Upper lobe of left lung (tissue), 4 donors: Measurements from ENCODE around the gene CPB2.
A peak's percentile ranks its signal among the peaks of the same experiment; 100 is the strongest.

Experiments used
- EP300 ChIP-seq, 4 donors: sonication (generic); formaldehyde crosslinking; IDR thresholded peaks; one replicate each; pipeline ENCODE4 v1.5.1; 2017; ENCODE audit warnings: antibody characterized with exemption in 4 of 4, control low read depth in 2 of 4
- POLR2A ChIP-seq, 4 donors: fragments of 450-650 bp; IDR thresholded peaks; one replicate each; pipeline ENCODE4 v1.5.1; 2016 to 2017; ENCODE audit warnings: antibody characterized with exemption in 4 of 4, mild to moderate bottlenecking in 2 of 4
- POLR2AphosphoS5 ChIP-seq, 2 donors: sonication (generic); formaldehyde crosslinking; IDR thresholded peaks; one replicate each; pipeline ENCODE4 v1.5.1; 2017; ENCODE audit warnings: antibody characterized with exemption in 2 of 2
- TF ChIP-seq, protein P1 (sequence below), 6 experiments: fragments of 450-650 bp in 4 of 6; fragments of 200-600 bp in 2 of 6; sonication (generic) in 2 of 6; IDR thresholded peaks; one replicate each; pipeline ENCODE4 v1.5.1; 2016 to 2019; ENCODE audit warnings: antibody characterized with exemption in 6 of 6

DNA sequence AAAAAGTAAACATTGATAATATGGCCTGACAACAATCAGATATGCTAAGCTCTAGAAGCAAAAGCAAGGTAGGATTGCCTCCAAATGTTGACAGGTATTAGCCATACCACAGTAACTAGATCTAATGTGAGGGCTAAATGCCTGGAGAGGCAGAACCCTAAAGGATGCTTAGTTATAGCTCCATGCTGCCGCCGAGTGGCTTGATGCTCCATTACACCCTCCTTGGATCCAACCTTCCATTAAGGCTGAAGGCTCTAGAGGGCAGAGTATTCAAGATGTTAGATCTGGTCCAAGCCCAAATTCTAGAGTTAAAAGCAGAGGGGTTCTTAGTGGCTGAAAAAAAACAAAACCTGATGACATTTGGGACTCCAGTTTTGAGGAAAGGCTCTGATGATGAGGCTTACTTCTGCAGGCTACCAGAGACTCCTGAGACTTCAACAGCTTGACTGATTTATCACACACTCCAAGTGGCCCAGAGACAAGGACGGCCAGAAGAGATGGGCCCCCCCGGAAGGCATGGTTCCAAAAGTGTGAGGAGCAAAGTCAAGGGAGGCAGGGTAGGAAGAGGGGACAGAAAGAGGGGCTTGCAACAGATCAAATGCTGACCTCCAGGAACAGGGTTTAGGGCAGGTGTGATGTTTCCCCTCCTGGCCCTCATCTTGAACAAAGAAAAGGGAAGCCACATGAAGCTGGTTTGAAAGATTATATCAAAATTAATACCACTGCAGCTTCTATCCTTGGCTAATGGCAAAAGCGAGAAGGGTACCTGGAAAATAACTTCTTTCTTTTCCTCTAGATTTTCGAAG lies 21.9 kb upstream of the CPB2 start:
- TF ChIP-seq POLR2AphosphoS5 (IDR thresholded peaks at IDR 0.05) (no peak), POLR2A (IDR thresholded peaks at IDR 0.05) (no peak), EP300 (IDR thresholded peaks at IDR 0.05) (no peak)
- TF ChIP-seq, protein P1, sequence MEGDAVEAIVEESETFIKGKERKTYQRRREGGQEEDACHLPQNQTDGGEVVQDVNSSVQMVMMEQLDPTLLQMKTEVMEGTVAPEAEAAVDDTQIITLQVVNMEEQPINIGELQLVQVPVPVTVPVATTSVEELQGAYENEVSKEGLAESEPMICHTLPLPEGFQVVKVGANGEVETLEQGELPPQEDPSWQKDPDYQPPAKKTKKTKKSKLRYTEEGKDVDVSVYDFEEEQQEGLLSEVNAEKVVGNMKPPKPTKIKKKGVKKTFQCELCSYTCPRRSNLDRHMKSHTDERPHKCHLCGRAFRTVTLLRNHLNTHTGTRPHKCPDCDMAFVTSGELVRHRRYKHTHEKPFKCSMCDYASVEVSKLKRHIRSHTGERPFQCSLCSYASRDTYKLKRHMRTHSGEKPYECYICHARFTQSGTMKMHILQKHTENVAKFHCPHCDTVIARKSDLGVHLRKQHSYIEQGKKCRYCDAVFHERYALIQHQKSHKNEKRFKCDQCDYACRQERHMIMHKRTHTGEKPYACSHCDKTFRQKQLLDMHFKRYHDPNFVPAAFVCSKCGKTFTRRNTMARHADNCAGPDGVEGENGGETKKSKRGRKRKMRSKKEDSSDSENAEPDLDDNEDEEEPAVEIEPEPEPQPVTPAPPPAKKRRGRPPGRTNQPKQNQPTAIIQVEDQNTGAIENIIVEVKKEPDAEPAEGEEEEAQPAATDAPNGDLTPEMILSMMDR (IDR thresholded peaks at IDR 0.05), result peak; percentile 63 to 89 (median 79)
